PC-9 (cell line): Measurements from ENCODE around the gene BCL11B.

Source experiments
- EZH2 ChIP-seq: fragments of 200-600 bp; sonication (generic); IDR thresholded peaks from 2 replicates; pipeline ENCODE4 v1.8.0; 2017; ENCODE audit warnings: antibody characterized with exemption, low read depth
- TF ChIP-seq, protein P1 (sequence below): fragments of 200-600 bp; sonication (generic); conservative IDR thresholded peaks from 2 replicates; pipeline ENCODE4 v1.6.1; 2017; ENCODE audit warnings: mixed run types, antibody characterized with exemption, mild to moderate bottlenecking, moderate library complexity

DNA sequence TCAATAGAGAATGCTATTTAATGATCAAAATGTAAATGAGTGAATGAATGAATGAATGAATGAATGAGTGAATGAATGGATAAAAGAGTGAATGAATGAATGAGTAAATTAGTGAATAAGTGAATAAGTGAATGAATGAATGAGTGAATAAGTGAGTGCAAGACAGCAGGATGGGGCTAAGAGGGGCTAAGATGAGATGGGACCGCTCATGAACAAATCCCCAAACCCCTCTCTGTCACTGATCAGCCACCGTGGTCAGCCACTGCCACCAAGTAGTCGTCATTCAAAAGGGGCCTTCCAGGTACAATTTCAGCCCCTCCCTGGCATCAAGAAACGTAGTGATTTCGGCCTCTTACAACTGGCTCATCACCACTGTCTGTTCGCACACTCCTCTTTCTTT lies 79.2 kb downstream of the BCL11B start:
- TF ChIP-seq EZH2 = no peak
- TF ChIP-seq, protein P1, sequence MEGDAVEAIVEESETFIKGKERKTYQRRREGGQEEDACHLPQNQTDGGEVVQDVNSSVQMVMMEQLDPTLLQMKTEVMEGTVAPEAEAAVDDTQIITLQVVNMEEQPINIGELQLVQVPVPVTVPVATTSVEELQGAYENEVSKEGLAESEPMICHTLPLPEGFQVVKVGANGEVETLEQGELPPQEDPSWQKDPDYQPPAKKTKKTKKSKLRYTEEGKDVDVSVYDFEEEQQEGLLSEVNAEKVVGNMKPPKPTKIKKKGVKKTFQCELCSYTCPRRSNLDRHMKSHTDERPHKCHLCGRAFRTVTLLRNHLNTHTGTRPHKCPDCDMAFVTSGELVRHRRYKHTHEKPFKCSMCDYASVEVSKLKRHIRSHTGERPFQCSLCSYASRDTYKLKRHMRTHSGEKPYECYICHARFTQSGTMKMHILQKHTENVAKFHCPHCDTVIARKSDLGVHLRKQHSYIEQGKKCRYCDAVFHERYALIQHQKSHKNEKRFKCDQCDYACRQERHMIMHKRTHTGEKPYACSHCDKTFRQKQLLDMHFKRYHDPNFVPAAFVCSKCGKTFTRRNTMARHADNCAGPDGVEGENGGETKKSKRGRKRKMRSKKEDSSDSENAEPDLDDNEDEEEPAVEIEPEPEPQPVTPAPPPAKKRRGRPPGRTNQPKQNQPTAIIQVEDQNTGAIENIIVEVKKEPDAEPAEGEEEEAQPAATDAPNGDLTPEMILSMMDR = no peak
